ENCODE measurements around the gene TESK2. TPM values are rescaled to one million over a fixed set of nuclear protein-coding genes. Genes with fewer than 3 reads are reported as not detected.

The TESK2 gene
- total RNA-seq, 1 donor from 2014 or later: 8.2 TPM

- Histone ChIP-seq H3K27ac (no peak overlapping the region), H3K4me1 (peaks cover 4% of the 10 kb centered on the region), H3K27me3 (ENCODE audit: low read depth) (no peaks in the 10 kb centered on the region), H3K4me3 (no peak overlapping the region), H3K9me3 (no peaks in the 10 kb centered on the region), H3K36me3 (no peaks in the 10 kb centered on the region)
- intact Hi-C loops (cut with DNase I): no loop called here
- no peak for ATAC-seq
- no peak for DNase-seq
- TF ChIP-seq, protein P1, sequence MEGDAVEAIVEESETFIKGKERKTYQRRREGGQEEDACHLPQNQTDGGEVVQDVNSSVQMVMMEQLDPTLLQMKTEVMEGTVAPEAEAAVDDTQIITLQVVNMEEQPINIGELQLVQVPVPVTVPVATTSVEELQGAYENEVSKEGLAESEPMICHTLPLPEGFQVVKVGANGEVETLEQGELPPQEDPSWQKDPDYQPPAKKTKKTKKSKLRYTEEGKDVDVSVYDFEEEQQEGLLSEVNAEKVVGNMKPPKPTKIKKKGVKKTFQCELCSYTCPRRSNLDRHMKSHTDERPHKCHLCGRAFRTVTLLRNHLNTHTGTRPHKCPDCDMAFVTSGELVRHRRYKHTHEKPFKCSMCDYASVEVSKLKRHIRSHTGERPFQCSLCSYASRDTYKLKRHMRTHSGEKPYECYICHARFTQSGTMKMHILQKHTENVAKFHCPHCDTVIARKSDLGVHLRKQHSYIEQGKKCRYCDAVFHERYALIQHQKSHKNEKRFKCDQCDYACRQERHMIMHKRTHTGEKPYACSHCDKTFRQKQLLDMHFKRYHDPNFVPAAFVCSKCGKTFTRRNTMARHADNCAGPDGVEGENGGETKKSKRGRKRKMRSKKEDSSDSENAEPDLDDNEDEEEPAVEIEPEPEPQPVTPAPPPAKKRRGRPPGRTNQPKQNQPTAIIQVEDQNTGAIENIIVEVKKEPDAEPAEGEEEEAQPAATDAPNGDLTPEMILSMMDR (IDR thresholded peaks at IDR 0.05): no peak
These were observed 61.3 kb downstream of the TESK2 start for GRCh38 chr1:45429561-45430159.

- intact Hi-C loops (cut with DNase I): no loop called here
- TF ChIP-seq, protein P1 (IDR thresholded peaks at IDR 0.05): no peak
- no peak for ATAC-seq
These were observed 66.9 kb downstream of the TESK2 start for GRCh38 chr1:45423906-45424678.

GRCh38 chr1:45421935-45422334 is 69.0 kb downstream of the TESK2 start:
- ATAC-seq (no peak), DNase-seq (no peak)
- no peak overlapping the region for H3K4me3 ChIP-seq
- no peak overlapping the region for H3K27ac ChIP-seq
- TF ChIP-seq, protein P1 (IDR thresholded peaks at IDR 0.05): no peak
- no peaks in the 10 kb centered on the region for H3K27me3 ChIP-seq (ENCODE audit: low read depth)
- intact Hi-C loops (cut with DNase I): no loop called here
- peaks cover 6% of the 10 kb centered on the region for H3K4me1 ChIP-seq
- H3K36me3 ChIP-seq: peaks cover 8% of the 10 kb centered on the region
- H3K9me3 ChIP-seq: no peaks in the 10 kb centered on the region

More at GRCh38 chr1:45423906-45424678, 66.9 kb downstream of the TESK2 start:
- H3K4me1 ChIP-seq: peaks cover 6% of the 10 kb centered on the region
- DNase-seq: no peak
- H3K27me3 ChIP-seq (ENCODE audit: low read depth): no peaks in the 10 kb centered on the region
- no peaks in the 10 kb centered on the region for H3K9me3 ChIP-seq
- H3K36me3 ChIP-seq: peaks cover 8% of the 10 kb centered on the region
- H3K4me3 ChIP-seq: no peak overlapping the region
- H3K27ac ChIP-seq: no peak overlapping the region

- TF ChIP-seq, protein P1 (IDR thresholded peaks at IDR 0.05): no peak
- no peaks in the 10 kb centered on the region for H3K4me1 ChIP-seq
- DNase-seq (no peak), ATAC-seq (no peak)
- intact Hi-C loops (cut with DNase I): no loop called here
- H3K36me3 ChIP-seq: no peaks in the 10 kb centered on the region
- H3K9me3 ChIP-seq: no peaks in the 10 kb centered on the region
- no peak overlapping the region for H3K4me3 ChIP-seq
- H3K27me3 ChIP-seq (ENCODE audit: low read depth): no peaks in the 10 kb centered on the region
- H3K27ac ChIP-seq: no peak overlapping the region
These were observed 76.2 kb downstream of the TESK2 start for GRCh38 chr1:45414746-45415145.

GRCh38 chr1:45412899-45413298 is 78.1 kb downstream of the TESK2 start:
- DNase-seq (no peak), ATAC-seq (no peak)
- Histone ChIP-seq H3K4me1 (no peaks in the 10 kb centered on the region), H3K27ac (no peak overlapping the region), H3K4me3 (no peak overlapping the region), H3K27me3 (ENCODE audit: low read depth) (no peaks in the 10 kb centered on the region), H3K36me3 (no peaks in the 10 kb centered on the region), H3K9me3 (no peaks in the 10 kb centered on the region)
- intact Hi-C loops (cut with DNase I): no loop called here
- TF ChIP-seq, protein P1 (IDR thresholded peaks at IDR 0.05): no peak
